ENCODE results near the gene FAM171A2.

- TF ChIP-seq CTCF (IDR thresholded peaks at IDR 0.05) (no peak), POLR2A (IDR thresholded peaks at IDR 0.05) (no peak)
Measured at GRCh38 chr17:44315760-44316731, 47.6 kb downstream of the FAM171A2 start.
